Psoas muscle (tissue), 8 donors: Measurements from ENCODE around the gene B3GNT7. TPM values are rescaled to one million over a fixed set of nuclear protein-coding genes. Genes with fewer than 3 reads are reported as not detected.
A peak's percentile ranks its signal among the peaks of the same experiment; 100 is the strongest.

Experiments used
- ATAC-seq, 4 donors: fragments of 200-7000 bp; cut with Tn5 transposase; one replicate each; pipeline ENCODE4 v1.9.1; 2020; ENCODE audit warnings: moderate library complexity in 3 of 4, mild to moderate bottlenecking in 2 of 4
- DNase-seq, 2 donors: peaks; one replicate each; pipeline ENCODE4 v3.0.0-alpha.2; 2020
- H3K27ac ChIP-seq: fragments of 200-600 bp; one replicate; pipeline ENCODE4 v1.8.0; 2022
- H3K27me3 ChIP-seq, 3 donors: fragments of 200-600 bp in 1 of 3; one replicate each; pipeline versions ENCODE4 v1.6.1 to v1.8.0; 2013 to 2022; ENCODE audit warnings: low read length in 2 of 3, mild to moderate bottlenecking in 2 of 3, moderate library complexity in 1 of 3; ENCODE audit not compliant: insufficient read depth in 3 of 3
- H3K36me3 ChIP-seq, 2 donors: fragments of 200-600 bp in 1 of 2; one replicate each; pipeline versions ENCODE4 v1.6.1 to v1.8.0; 2013 to 2022; ENCODE audit warnings: low read depth in 1 of 2, mild to moderate bottlenecking in 1 of 2, moderate library complexity in 1 of 2; ENCODE audit not compliant: insufficient read depth in 1 of 2
- H3K4me1 ChIP-seq: fragments of 200-600 bp; one replicate; pipeline ENCODE4 v1.8.0; 2022
- H3K4me3 ChIP-seq: fragments of 200-600 bp; one replicate; pipeline ENCODE4 v1.8.0; 2022; ENCODE audit warnings: mild to moderate bottlenecking
- H3K9me3 ChIP-seq: fragments of 200-600 bp; one replicate; pipeline ENCODE4 v1.8.0; 2022
- CTCF ChIP-seq: fragments of 200-600 bp; IDR thresholded peaks from one replicate; pipeline ENCODE4 v1.8.0; 2022; ENCODE audit warnings: antibody characterized with exemption
- WGBS, 3 donors: extraction: QIAGEN DNeasy Blood & Tissue Kit; methylation state at CpG; one replicate each; pipeline versions ENCODE4 v1.1.6 to v1.1.7; 2013; 5-methylcytosine and 5-hydroxymethylcytosine counted together
- intact Hi-C, 2 donors: fragments of 100-400 bp; cut with DNase I; formaldehyde crosslinking; loops; one replicate each; pipeline versions ENCODE4 v1.11.0 to v1.14.2; 2022
- polyA plus RNA-seq, 3 donors: library from polyadenylated mRNA; stranded (reverse); fragments of 200-250 nt; gene quantifications; one replicate each; pipeline ENCODE4 v1.2.3, GENCODE V29; 2013
- total RNA-seq, 4 donors: library from RNA; stranded (reverse); fragmentation: NEBNext Ultra II Directional in 2 of 4; extraction: Animal tissue kit (Norgen Biotek cat#: 25700) in 2 of 4; gene quantifications; one replicate each; pipeline versions ENCODE4 v1.2.1 to v1.2.4, GENCODE V29; 2021 to 2023
- donor health status: healthy with polysubstance abuse.
- donor health status: DM: no; HTN: no; CAD: no; lungs with moderate emphysema.
- donor health status: Bipolar disorder and iron deficiency.
- donor health status: healthy.
- donor health status: DM: yes; HTN: yes; CAD: no.
- donor health status: DM: no; HTN: no; CAD: no.
- donor health status: DM: no; HTN: no; CAD: no.
- donor health status: DM: yes; HTN: yes; CAD: no.

Gene B3GNT7
- total and polyA plus RNA-seq, 7 donors: 0.03 to 1.7 (median 0.29) TPM

DNA sequence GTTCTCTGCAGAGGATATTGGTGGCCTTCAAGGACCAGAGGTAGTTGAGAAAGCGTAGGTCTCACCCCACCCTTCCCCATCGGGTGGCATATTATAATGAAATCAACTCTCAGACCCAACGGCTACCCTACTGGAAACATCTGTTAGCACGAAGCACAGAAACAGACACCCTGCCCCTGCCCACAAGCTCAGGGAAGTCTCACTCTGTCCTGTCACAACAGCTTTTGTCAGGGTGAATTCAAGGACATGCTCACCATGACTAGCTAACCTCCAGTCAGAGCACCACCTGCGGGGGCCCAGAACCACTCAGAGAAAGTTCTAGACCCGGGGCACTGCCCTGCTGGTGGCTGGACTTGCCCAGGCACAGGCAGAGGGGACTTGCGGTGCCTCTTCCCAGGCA lies 3.5 kb upstream of the B3GNT7 start:
- no peak for TF ChIP-seq CTCF
- intact Hi-C loops: loop anchor here in 1 of 2 donors (10.0 kb wide), 1 partner anchor 167 kb away; no protein-coding TSS in a partner anchor
- H3K27ac ChIP-seq: no peak overlapping the region
- peaks cover 0 to 23% (median 14%) of the 10 kb centered on the region in 3 donors for H3K27me3 ChIP-seq
- no peaks in the 10 kb centered on the region for H3K9me3 ChIP-seq
- H3K4me3 ChIP-seq: no peak overlapping the region
- ATAC-seq (no peak), DNase-seq (no peak)
- 75 to 79% (median 75%) methylated on average over 7 of the region's 7 CpGs for WGBS, 3 donors
- no peaks in the 10 kb centered on the region for H3K4me1 ChIP-seq
- H3K36me3 ChIP-seq: no peaks in the 10 kb centered on the region

GRCh38 chr2:231392431-231393148 lies 2.9 kb upstream of the B3GNT7 start:
- intact Hi-C loops: loop anchor here in 1 of 2 donors (10.0 kb wide), 1 partner anchor 168 kb away; no protein-coding TSS in a partner anchor
- H3K4me1 ChIP-seq: no peaks in the 10 kb centered on the region
- peaks cover 0 to 23% (median 14%) of the 10 kb centered on the region in 3 donors for H3K27me3 ChIP-seq
- no peaks in the 10 kb centered on the region for H3K36me3 ChIP-seq
- TF ChIP-seq CTCF: no peak
- H3K27ac ChIP-seq: no peak overlapping the region
- WGBS, 3 donors: 87 to 91% (median 91%) methylated on average over 14 of the region's 14 CpGs
- ATAC-seq: no peak
- H3K9me3 ChIP-seq: no peaks in the 10 kb centered on the region
- no peak for DNase-seq
- H3K4me3 ChIP-seq: no peak overlapping the region

DNA sequence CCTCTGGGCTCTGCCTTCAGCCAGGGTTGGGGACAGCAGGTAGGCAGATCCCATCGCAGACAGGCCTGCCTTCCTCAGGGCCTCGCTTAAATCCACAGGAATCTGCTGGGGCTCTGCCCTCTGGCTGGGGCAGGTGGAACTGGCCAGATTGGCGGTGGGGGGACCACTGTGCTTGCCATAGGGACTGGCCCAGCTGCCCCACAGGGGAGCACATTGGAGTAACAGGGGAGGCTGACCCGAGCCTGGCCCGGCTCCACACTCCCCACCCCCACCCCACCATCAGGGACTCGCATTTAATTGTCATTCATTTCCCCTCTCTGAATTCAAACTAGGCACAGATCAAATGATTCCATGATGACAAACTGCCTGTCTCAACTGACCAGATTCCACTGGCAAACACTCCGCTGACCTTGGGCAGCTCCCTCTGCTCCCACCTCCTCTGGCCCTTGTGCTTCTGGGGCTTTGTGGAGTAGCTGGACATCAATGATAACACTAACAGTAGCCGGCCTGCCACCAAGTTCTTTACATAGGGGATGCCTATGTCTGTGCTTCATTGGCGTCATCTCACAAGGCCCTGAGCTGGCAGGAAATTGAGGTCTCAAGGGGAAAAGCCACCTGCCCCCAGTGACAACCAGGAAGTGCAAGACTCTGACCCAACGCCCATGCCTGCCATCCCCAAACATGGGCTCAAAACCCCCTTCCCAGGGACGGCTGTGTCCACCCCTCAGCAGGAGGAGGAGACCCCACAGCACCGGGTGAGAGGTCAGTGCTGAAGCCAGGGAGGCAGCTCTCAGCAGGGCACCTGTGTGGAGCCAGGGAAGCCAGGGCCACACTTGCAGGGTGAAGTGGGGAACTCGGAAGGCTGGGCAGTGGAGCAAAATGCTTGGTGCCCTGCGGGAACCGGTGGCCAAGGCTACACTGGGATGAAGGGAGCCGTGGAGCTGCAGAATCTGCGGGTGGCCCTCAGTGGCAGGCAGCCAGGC lies 2.1 kb upstream of the B3GNT7 start:
- ATAC-seq: peak in 3 of 4 donors; percentile 11 to 38 (median 37)
- intact Hi-C loops: loop anchor here in 1 of 2 donors (10.0 kb wide), 1 partner anchor 169 kb away; no protein-coding TSS in a partner anchor
- 65 to 68% (median 66%) methylated on average over 17 of the region's 17 CpGs for WGBS, 3 donors

More for the DNA sequence above, 2.1 kb upstream of the B3GNT7 start:
- no peak for DNase-seq
- peaks cover 0 to 23% (median 14%) of the 10 kb centered on the region in 3 donors for H3K27me3 ChIP-seq
- no peaks in the 10 kb centered on the region for H3K36me3 ChIP-seq
- TF ChIP-seq CTCF: peak; percentile 22
- no peaks in the 10 kb centered on the region for H3K4me1 ChIP-seq
- H3K4me3 ChIP-seq: no peak overlapping the region
- H3K27ac ChIP-seq: no peak overlapping the region
- H3K9me3 ChIP-seq: no peaks in the 10 kb centered on the region
